B cell (primary cell): ENCODE measurements around the gene AMACR. TPM values are rescaled to one million over a fixed set of nuclear protein-coding genes. Genes with fewer than 3 reads are reported as not detected.
A peak's percentile ranks its signal among the peaks of the same experiment; 100 is the strongest.

Source experiments
- ATAC-seq: fragments of 200-7000 bp; cut with Tn5 transposase; one replicate; pipeline ENCODE4 v1.10.0; 2021; ENCODE audit warnings: low read depth, mild to moderate bottlenecking, moderate number of reproducible peaks, moderate library complexity
- CTCF ChIA-PET: fragments of 350-600 bp; sonication (Branson Sonifier 250); formaldehyde crosslinking; loops from one replicate; lab custom pipeline; 2021; ENCODE audit warnings: antibody characterized with exemption, inconsistent platforms; lab: Charles Lee
- POLR2A ChIA-PET: fragments of 350-600 bp; sonication (Branson Sonifier 250); formaldehyde crosslinking; loops from one replicate; lab custom pipeline; 2021; ENCODE audit warnings: antibody characterized with exemption; lab: Charles Lee
- DNase-seq: peaks from one replicate; pipeline ENCODE4 v3.0.0; 2013
- H2AFZ ChIP-seq: 2 replicates; pipeline ENCODE4 v1.6.1; 2012; ENCODE audit warnings: mild to moderate bottlenecking, low read depth, low read length; ENCODE audit not compliant: insufficient read depth, poor library complexity, severe bottlenecking
- H3K27ac ChIP-seq, 2 donors: 1 replicate in 1 of 2; 2 replicates in 1 of 2; pipeline ENCODE4 v1.5.1; 2012 to 2013; ENCODE audit warnings: low read length in 2 of 2, mild to moderate bottlenecking in 2 of 2, moderate library complexity in 1 of 2
- H3K27me3 ChIP-seq, 4 experiments: fragments of 200-600 bp in 1 of 4; sonication (generic) in 1 of 4; replicated peaks in 1 of 4; 1 replicate in 2 of 4; 2 replicates in 2 of 4; pipeline versions ENCODE4 v1.6.1 to v1.7.0; 2013 to 2016; ENCODE audit warnings: low read length in 3 of 4, mild to moderate bottlenecking in 2 of 4, mixed read lengths in 1 of 4, moderate library complexity in 1 of 4; ENCODE audit not compliant: insufficient read depth in 4 of 4, control insufficient read depth in 3 of 4; ENCODE audit errors: control extremely low read depth in 1 of 4
- H3K36me3 ChIP-seq, 2 experiments: replicated peaks in 1 of 2; 1 replicate in 1 of 2; 2 replicates in 1 of 2; pipeline versions ENCODE4 v1.6.1 to v1.7.1; 2013; ENCODE audit warnings: low read length in 1 of 2; ENCODE audit not compliant: insufficient read depth in 2 of 2, control insufficient read depth in 1 of 2; ENCODE audit errors: control extremely low read depth in 1 of 2, extremely low read depth in 1 of 2
- H3K4me1 ChIP-seq, 2 donors: fragments of 200-600 bp in 1 of 2; sonication (generic) in 1 of 2; 1 replicate in 1 of 2; 2 replicates in 1 of 2; pipeline versions ENCODE4 v1.5.1 to v1.6.1; 2013 to 2017; ENCODE audit warnings: low read length in 2 of 2; ENCODE audit not compliant: control insufficient read depth in 2 of 2, insufficient read depth in 2 of 2
- H3K4me2 ChIP-seq: replicated peaks from 2 replicates; pipeline ENCODE3; 2012; ENCODE audit warnings: mild to moderate bottlenecking, low read depth, low read length; ENCODE audit not compliant: poor library complexity, severe bottlenecking
- H3K4me3 ChIP-seq, 5 experiments: fragments of 200-600 bp in 1 of 5; sonication (generic) in 1 of 5; 1 replicate in 3 of 5; 2 replicates in 2 of 5; pipeline versions ENCODE4 v1.5.1 to v1.7.0; 2011 to 2016; ENCODE audit warnings: low read length in 4 of 5, mild to moderate bottlenecking in 4 of 5, low read depth in 2 of 5, control low read depth in 1 of 5, moderate library complexity in 1 of 5; ENCODE audit not compliant: insufficient read depth in 1 of 5; ENCODE audit errors: control extremely low read depth in 1 of 5, extremely low read depth in 1 of 5
- H3K79me2 ChIP-seq: fragments of 200-600 bp; sonication (generic); one replicate; pipeline ENCODE4 v1.6.0; 2016; ENCODE audit warnings: low read length; ENCODE audit not compliant: control insufficient read depth, insufficient read depth
- H3K9ac ChIP-seq: fragments of 200-600 bp; sonication (generic); 2 replicates; pipeline ENCODE4 v1.6.1; 2017; ENCODE audit warnings: mild to moderate bottlenecking, low read length, moderate library complexity
- H3K9me3 ChIP-seq, 3 donors: one replicate each; pipeline versions ENCODE4 v1.6.1 to v1.7.1; 2013; ENCODE audit warnings: low read length in 2 of 3; ENCODE audit not compliant: control insufficient read depth in 2 of 3, insufficient read depth in 1 of 3; ENCODE audit errors: control extremely low read depth in 1 of 3
- H4K20me1 ChIP-seq: 2 replicates; pipeline ENCODE4 v1.6.0; 2012; ENCODE audit warnings: mild to moderate bottlenecking, low read length; ENCODE audit not compliant: insufficient read depth, control insufficient read depth, poor library complexity, severe bottlenecking
- H3K27ac Mint-ChIP-seq: one replicate; pipeline ENCODE4 v1.8.0; 2021; ENCODE audit warnings: mixed read lengths
- H3K27me3 Mint-ChIP-seq: one replicate; pipeline ENCODE4 v1.8.0; 2021; ENCODE audit warnings: mixed read lengths
- H3K4me1 Mint-ChIP-seq: one replicate; pipeline ENCODE4 v1.8.0; 2021; ENCODE audit warnings: mixed read lengths
- H3K4me3 Mint-ChIP-seq: one replicate; pipeline ENCODE4 v1.8.0; 2021; ENCODE audit warnings: mixed read lengths
- H3K9me3 Mint-ChIP-seq: one replicate; pipeline ENCODE4 v1.8.0; 2022; ENCODE audit warnings: mixed read lengths; ENCODE audit not compliant: insufficient read depth
- CTCF ChIP-seq: fragments of 200-600 bp; IDR thresholded peaks from one replicate; pipeline ENCODE4 v1.8.0; 2022; ENCODE audit warnings: antibody characterized with exemption, mild to moderate bottlenecking
- EZH2 ChIP-seq: IDR thresholded peaks from 2 replicates; pipeline ENCODE4 v1.6.1; 2012; ENCODE audit warnings: borderline replicate concordance, low read depth, mild to moderate bottlenecking, moderate library complexity, low read length; ENCODE audit not compliant: insufficient read depth, poor library complexity, severe bottlenecking
- WGBS: methylation state at CpG from one replicate; pipeline ENCODE4 v1.1.5; 2013; ENCODE audit warnings: missing lambda C conversion rate; ENCODE audit not compliant: insufficient coverage; 5-methylcytosine and 5-hydroxymethylcytosine counted together
- intact Hi-C: fragments of 100-400 bp; cut with micrococcal nuclease; formaldehyde crosslinking; loops from one replicate; pipeline ENCODE4 v1.10.0; 2022
- polyA plus RNA-seq: library from polyadenylated mRNA; depleted of rRNA; stranded (reverse); fragments of >200 nt; gene quantifications from 2 replicates; pipeline ENCODE4 v1.2.3, GENCODE V29; 2012
- total RNA-seq, 2 donors: library from RNA; stranded (reverse); fragments of 120-200 nt in 1 of 2; gene quantifications; 1 replicate in 1 of 2; 2 replicates in 1 of 2; pipeline versions ENCODE4 v1.2.3 to v1.2.4, GENCODE V29; 2013 to 2022

AMACR gene
- total and polyA plus RNA-seq, 2 donors (not counting 1 experiment from before 2014, with no cell fraction given), result 2.6 to 5.8 TPM

- Histone ChIP-seq H3K9ac (no peak overlapping the region), H4K20me1 (no peaks in the 10 kb centered on the region), H2AFZ (no peak overlapping the region), H3K27ac (no peak overlapping the region), H3K9me3 (no peaks in the 10 kb centered on the region), H3K4me2 (no peak overlapping the region), H3K36me3 (peaks cover 6 to 11% of the 10 kb centered on the region in 2 experiments), H3K4me1 (peaks cover 9 to 15% of the 10 kb centered on the region in 2 donors), H3K4me3 (no peak overlapping the region), H3K27me3 (no peaks in the 10 kb centered on the region), H3K79me2 (peaks cover 6% of the 10 kb centered on the region)
- DNase-seq (no peak), ATAC-seq (no peak)
- Mint-ChIP-seq H3K27ac (no peak overlapping the region), H3K9me3 (no peaks in the 10 kb centered on the region), H3K4me3 (peak overlapping the region; percentile 40), H3K27me3 (no peaks in the 10 kb centered on the region), H3K4me1 (peaks cover 22% of the 10 kb centered on the region)
- WGBS, result 100% methylated on average over 2 of the region's 4 CpGs
- TF ChIP-seq CTCF (no peak), EZH2 (no peak)
- ChIA-PET POLR2A (no interaction called here), CTCF (interaction anchor here (2.1 kb wide), 1 partner anchor 8 kb away, joined by 10 read pairs; no protein-coding TSS in a partner anchor)
- intact Hi-C loops, result loop anchor here (5.0 kb wide), 2 partner anchors 912 to 1563 kb away; partner anchors contain the start of genes BRIX1, RAD1 and ZFR
These were observed 2.2 kb downstream of the AMACR start for GRCh38 chr5:34005681-34006080.

- no peaks in the 10 kb centered on the region for H4K20me1 ChIP-seq
- H2AFZ ChIP-seq, result no peak overlapping the region
- no peak for TF ChIP-seq EZH2
- no peak for TF ChIP-seq CTCF
- H3K79me2 ChIP-seq, result peaks cover 6% of the 10 kb centered on the region
- H3K4me3 ChIP-seq, result no peak overlapping the region
- H3K4me1 ChIP-seq, result peaks cover 9 to 15% of the 10 kb centered on the region in 2 donors
- Mint-ChIP-seq H3K4me3 (no peak overlapping the region), H3K27ac (no peak overlapping the region), H3K4me1 (peaks cover 22% of the 10 kb centered on the region), H3K27me3 (no peaks in the 10 kb centered on the region), H3K9me3 (no peaks in the 10 kb centered on the region)
- no peak overlapping the region for H3K27ac ChIP-seq
- WGBS, result no CpG with 5 or more reads among the region's 4 CpGs
- no peak overlapping the region for H3K9ac ChIP-seq
- intact Hi-C loops, result loop anchor here (5.0 kb wide), 2 partner anchors 912 to 1563 kb away; partner anchors contain the start of genes BRIX1, RAD1 and ZFR
- ATAC-seq (no peak), DNase-seq (no peak)
- peaks cover 6 to 11% of the 10 kb centered on the region in 2 experiments for H3K36me3 ChIP-seq
- ChIA-PET CTCF (interaction anchor here (2.1 kb wide), 1 partner anchor 8 kb away, joined by 10 read pairs; no protein-coding TSS in a partner anchor), POLR2A (no interaction called here)
- no peak overlapping the region for H3K4me2 ChIP-seq
- no peaks in the 10 kb centered on the region for H3K27me3 ChIP-seq
- no peaks in the 10 kb centered on the region for H3K9me3 ChIP-seq
These were observed 2.6 kb downstream of the AMACR start for GRCh38 chr5:34005211-34005610.
